Measurements from ENCODE around the gene SNX13.

The SNX13 gene

DNA sequence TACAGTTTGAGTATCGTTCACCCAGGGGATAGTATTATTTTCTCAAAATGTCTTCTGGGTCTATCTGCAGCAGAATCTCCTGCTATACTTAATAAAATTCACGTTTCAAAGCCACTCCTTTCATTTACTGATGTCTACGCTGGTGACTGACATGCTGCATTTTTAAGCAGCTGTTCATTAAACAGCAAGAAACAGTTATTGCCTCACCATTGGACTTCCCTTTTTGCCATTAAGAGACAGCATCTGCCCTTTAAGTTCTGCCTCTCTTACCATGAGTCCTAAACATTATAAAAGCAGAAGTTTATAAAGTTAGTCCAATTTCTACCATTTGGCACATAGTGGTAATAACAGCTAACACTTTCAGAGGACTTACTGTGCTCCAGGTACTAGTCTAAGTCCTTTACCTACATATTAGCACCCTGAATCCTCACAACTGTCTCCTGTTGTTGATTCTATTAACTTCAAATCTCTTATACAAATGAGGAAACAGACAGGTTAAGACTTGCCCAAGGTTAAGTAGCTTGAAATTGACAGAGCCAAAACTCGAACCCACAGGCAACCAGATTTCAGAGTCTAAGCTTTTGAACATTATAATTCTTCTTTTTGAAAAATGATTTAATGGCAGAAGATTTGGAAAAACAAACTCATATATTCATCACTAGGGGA, 169.5 kb downstream of the SNX13 start:
- no peaks in the 10 kb centered on the region for H3K27me3 ChIP-seq
- DNase-seq = no peak
- H3K27ac ChIP-seq = no peak overlapping the region
- TF ChIP-seq, protein P1, sequence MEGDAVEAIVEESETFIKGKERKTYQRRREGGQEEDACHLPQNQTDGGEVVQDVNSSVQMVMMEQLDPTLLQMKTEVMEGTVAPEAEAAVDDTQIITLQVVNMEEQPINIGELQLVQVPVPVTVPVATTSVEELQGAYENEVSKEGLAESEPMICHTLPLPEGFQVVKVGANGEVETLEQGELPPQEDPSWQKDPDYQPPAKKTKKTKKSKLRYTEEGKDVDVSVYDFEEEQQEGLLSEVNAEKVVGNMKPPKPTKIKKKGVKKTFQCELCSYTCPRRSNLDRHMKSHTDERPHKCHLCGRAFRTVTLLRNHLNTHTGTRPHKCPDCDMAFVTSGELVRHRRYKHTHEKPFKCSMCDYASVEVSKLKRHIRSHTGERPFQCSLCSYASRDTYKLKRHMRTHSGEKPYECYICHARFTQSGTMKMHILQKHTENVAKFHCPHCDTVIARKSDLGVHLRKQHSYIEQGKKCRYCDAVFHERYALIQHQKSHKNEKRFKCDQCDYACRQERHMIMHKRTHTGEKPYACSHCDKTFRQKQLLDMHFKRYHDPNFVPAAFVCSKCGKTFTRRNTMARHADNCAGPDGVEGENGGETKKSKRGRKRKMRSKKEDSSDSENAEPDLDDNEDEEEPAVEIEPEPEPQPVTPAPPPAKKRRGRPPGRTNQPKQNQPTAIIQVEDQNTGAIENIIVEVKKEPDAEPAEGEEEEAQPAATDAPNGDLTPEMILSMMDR (IDR thresholded peaks at IDR 0.05) = no peak
- H3K9me3 ChIP-seq = no peaks in the 10 kb centered on the region
- H3K4me3 ChIP-seq = no peak overlapping the region
- H3K36me3 ChIP-seq = no peaks in the 10 kb centered on the region
- intact Hi-C loops (cut with DNase I; ENCODE audit: low total_unique reads) = no loop called here
- H3K4me1 ChIP-seq = no peaks in the 10 kb centered on the region

DNA sequence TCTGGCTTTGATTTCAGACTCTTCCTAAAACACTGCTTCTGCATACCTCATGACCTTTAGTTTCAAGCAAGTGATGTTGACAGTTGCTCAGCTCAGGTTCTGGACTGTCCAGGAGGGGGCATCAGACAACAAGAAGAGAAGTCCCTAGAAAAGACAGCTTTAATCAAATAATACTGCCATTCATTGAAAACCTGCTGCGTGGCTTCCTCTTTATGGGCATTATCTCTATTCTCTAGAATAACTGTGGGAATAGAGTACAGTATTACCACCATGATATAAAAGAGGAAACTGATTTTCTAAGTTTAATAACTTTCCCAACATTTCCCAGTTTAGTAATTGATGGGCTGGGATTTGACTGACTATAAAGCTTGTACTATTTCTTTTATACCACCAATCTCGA, 170.4 kb downstream of the SNX13 start:
- peak in 1 of 2 donors; percentile 68 for DNase-seq
- TF ChIP-seq, protein P1 (IDR thresholded peaks at IDR 0.05) = peak; percentile 45 to 46
- intact Hi-C loops (cut with DNase I; ENCODE audit: low total_unique reads) = no loop called here

DNA sequence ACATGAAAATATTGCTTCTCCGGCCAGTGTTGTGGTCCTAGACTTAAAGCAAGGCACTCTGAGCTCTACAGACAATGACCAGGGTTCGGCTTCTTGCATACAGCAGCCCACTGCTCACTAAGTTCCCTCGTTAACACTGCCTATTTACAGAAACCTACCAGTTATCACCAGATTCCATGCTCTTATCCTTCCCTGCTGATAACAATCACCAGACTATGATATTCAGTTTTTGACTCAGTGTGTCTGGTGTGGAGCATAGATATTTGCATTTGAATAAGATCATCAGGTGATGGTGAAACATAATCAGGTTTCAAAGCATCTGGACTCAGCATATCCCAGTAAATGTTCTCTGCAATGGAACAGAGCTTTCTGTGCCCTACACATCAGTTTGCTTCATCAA, 182.3 kb downstream of the SNX13 start:
- intact Hi-C loops (cut with DNase I; ENCODE audit: low total_unique reads) = no loop called here
- no peak for DNase-seq
- no peak overlapping the region for H3K4me3 ChIP-seq

More for the DNA sequence above, 170.4 kb downstream of the SNX13 start:
- Histone ChIP-seq H3K36me3 (no peaks in the 10 kb centered on the region), H3K27me3 (no peaks in the 10 kb centered on the region), H3K4me1 (no peaks in the 10 kb centered on the region), H3K4me3 (no peak overlapping the region), H3K9me3 (no peaks in the 10 kb centered on the region), H3K27ac (no peak overlapping the region)

DNA sequence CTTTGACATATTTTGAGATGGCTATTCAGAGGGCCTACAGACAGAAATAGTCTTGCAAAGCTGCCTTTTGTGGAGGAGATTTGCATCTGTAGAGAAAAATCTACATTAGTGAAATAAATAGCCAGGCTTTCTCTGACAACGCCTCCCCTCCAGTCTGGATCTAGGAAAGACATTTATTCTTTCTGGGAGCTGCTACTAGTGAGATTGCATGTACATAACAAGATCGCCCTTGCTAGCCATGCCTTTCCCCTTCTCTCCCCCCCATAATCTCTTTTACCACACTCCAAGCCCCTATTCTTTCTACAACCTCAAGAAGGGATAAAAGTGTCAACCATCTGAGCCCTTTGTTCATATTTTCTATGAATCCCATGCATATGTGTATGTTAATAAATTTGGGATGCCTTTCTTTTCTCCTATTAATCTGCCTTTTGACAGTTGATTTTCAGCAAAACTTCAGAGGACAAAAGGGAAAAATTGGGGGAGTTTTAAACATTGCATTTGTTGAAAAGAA, 194.2 kb downstream of the SNX13 start:
- no peak for DNase-seq
- H3K27ac ChIP-seq = no peak overlapping the region
- intact Hi-C loops (cut with DNase I; ENCODE audit: low total_unique reads) = no loop called here
- H3K9me3 ChIP-seq = no peaks in the 10 kb centered on the region
- TF ChIP-seq, protein P1 (IDR thresholded peaks at IDR 0.05) = no peak
- H3K4me3 ChIP-seq = no peak overlapping the region
- no peaks in the 10 kb centered on the region for H3K27me3 ChIP-seq
- H3K4me1 ChIP-seq = no peaks in the 10 kb centered on the region
- H3K36me3 ChIP-seq = no peaks in the 10 kb centered on the region

More for the DNA sequence above, 182.3 kb downstream of the SNX13 start:
- H3K27me3 ChIP-seq = no peaks in the 10 kb centered on the region
- H3K36me3 ChIP-seq = no peaks in the 10 kb centered on the region
- H3K4me1 ChIP-seq = no peaks in the 10 kb centered on the region
- peaks cover 0 to 8% (median 0%) of the 10 kb centered on the region in 3 donors for H3K9me3 ChIP-seq
- TF ChIP-seq, protein P1 (IDR thresholded peaks at IDR 0.05) = no peak
- H3K27ac ChIP-seq = no peak overlapping the region

DNA sequence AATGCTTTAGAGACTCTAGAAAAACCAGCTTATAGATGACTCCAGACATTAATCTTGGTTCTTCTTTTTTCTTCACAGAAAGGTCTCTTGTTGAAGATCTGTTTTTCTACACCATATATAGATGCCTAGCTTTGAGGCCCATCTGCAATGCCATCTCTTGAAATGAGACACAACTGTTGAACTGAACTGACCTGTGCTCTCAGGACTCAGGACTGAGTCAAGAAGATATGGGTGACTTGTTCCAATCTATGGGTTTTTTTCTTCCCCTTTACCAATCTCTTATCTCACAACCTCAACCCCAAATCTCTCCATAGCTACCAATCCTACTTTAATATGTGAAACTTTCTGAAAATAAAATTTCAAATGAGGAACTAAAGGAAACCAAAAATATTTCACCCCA, 194.7 kb downstream of the SNX13 start:
- intact Hi-C loops (cut with DNase I; ENCODE audit: low total_unique reads) = no loop called here
- TF ChIP-seq, protein P1 (IDR thresholded peaks at IDR 0.05) = no peak
- Histone ChIP-seq H3K27me3 (no peaks in the 10 kb centered on the region), H3K4me1 (no peaks in the 10 kb centered on the region), H3K36me3 (no peaks in the 10 kb centered on the region), H3K27ac (no peak overlapping the region), H3K4me3 (no peak overlapping the region), H3K9me3 (no peaks in the 10 kb centered on the region)
- DNase-seq = no peak
